Measurements from ENCODE around the gene PAQR9. TPM values are rescaled to one million over a fixed set of nuclear protein-coding genes. Genes with fewer than 3 reads are reported as not detected.

Gene PAQR9
- total RNA-seq, 6 donors from 2014 or later, result not detected

DNA sequence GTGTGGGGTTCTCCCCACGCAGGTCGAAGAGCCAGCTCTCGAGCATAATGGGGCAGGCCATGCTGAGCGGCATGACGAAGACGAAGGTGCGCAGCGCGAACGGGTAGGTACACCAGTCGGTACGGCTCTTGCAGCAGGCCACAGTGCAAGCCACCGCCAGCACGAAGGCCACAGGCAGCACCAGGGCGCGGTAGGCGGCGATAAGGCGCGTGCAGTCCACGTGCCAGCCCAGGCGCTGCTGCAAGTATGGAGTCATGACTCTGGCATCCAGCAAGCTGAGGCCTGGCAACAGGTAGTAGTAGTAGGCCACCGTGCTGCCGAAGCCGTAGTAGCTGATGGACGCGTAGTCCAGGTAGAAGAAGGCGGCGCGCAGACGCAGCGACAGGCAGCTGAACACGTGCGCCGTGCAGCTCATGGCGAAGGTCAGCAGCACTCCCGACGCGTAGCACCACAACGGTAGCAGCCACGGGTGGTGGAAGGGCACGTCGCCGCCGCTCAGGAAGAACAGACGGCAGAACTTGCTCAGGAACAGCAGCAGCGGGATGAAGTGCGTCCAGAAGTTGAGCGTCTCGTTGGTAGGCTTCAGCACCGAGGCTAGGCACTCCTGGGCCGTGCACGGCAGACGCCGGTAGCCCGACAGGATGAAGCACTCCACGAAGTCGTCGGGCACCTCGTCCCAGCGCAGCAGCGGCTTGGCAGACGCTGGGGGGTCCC lies 797 bp downstream of the PAQR9 start:
- no peaks in the 10 kb centered on the region for H3K36me3 ChIP-seq
- ATAC-seq (ENCODE audit: low FRiP score in 2 of 2) (peak; percentile 3 to 34), DNase-seq (peak in 1 of 2 donors; percentile 77)
- TF ChIP-seq, protein P1, sequence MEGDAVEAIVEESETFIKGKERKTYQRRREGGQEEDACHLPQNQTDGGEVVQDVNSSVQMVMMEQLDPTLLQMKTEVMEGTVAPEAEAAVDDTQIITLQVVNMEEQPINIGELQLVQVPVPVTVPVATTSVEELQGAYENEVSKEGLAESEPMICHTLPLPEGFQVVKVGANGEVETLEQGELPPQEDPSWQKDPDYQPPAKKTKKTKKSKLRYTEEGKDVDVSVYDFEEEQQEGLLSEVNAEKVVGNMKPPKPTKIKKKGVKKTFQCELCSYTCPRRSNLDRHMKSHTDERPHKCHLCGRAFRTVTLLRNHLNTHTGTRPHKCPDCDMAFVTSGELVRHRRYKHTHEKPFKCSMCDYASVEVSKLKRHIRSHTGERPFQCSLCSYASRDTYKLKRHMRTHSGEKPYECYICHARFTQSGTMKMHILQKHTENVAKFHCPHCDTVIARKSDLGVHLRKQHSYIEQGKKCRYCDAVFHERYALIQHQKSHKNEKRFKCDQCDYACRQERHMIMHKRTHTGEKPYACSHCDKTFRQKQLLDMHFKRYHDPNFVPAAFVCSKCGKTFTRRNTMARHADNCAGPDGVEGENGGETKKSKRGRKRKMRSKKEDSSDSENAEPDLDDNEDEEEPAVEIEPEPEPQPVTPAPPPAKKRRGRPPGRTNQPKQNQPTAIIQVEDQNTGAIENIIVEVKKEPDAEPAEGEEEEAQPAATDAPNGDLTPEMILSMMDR (IDR thresholded peaks at IDR 0.05), result no peak
- no peak for TF ChIP-seq POLR2A (IDR thresholded peaks at IDR 0.05)
- TF ChIP-seq POLR2AphosphoS5 (IDR thresholded peaks at IDR 0.05), result no peak
- TF ChIP-seq EP300 (IDR thresholded peaks at IDR 0.05), result no peak
- H3K4me1 ChIP-seq, result peaks cover 9 to 19% (median 12%) of the 10 kb centered on the region in 4 donors
- WGBS, 2 donors, result 76 to 81% methylated on average over 45 to 46 of the region's 63 CpGs
- no peak overlapping the region for H3K27ac ChIP-seq
- peaks cover 0 to 33% (median 17%) of the 10 kb centered on the region in 4 donors for H3K27me3 ChIP-seq
- H3K4me3 ChIP-seq, result peak overlapping the region in 3 of 4 donors; percentile 48 to 62 (median 53)
- no peaks in the 10 kb centered on the region for H3K9me3 ChIP-seq

DNA sequence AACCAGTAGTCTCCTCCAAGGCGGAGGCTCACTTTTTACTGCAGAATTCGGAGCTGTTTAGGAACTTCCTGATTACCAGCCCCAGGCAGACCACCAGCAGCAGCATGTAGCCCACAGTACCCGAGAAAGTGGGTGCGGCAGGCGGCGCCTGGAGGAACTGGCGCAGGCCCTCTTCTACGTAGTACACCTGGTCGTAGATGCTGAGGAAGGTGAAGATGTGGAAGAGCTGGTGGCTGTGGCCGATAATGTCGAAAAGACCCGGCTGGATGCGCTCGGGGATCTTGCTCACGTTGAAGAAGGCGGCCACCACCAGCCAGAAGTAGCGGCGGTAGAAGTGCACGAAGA lies 1.3 kb downstream of the PAQR9 start:
- peaks cover 9 to 19% (median 12%) of the 10 kb centered on the region in 4 donors for H3K4me1 ChIP-seq
- TF ChIP-seq POLR2AphosphoS5 (IDR thresholded peaks at IDR 0.05), result no peak
- TF ChIP-seq, protein P1 (IDR thresholded peaks at IDR 0.05), result no peak
- no peak for TF ChIP-seq POLR2A (IDR thresholded peaks at IDR 0.05)
- no peak for TF ChIP-seq EP300 (IDR thresholded peaks at IDR 0.05)
- no peak overlapping the region for H3K27ac ChIP-seq
- H3K36me3 ChIP-seq, result no peaks in the 10 kb centered on the region
- peaks cover 0 to 33% (median 17%) of the 10 kb centered on the region in 4 donors for H3K27me3 ChIP-seq
- ATAC-seq (ENCODE audit: low FRiP score in 2 of 2) (no peak), DNase-seq (peak in 1 of 2 donors; percentile 54)
- 95 to 96% methylated on average over 19 of the region's 19 CpGs for WGBS, 2 donors
- no peak overlapping the region for H3K4me3 ChIP-seq
- no peaks in the 10 kb centered on the region for H3K9me3 ChIP-seq

GRCh38 chr3:142961539-142961938 lies 1.9 kb downstream of the PAQR9 start:
- Histone ChIP-seq H3K9me3 (no peaks in the 10 kb centered on the region), H3K4me1 (peaks cover 9 to 19% (median 12%) of the 10 kb centered on the region in 4 donors), H3K27ac (no peak overlapping the region), H3K36me3 (no peaks in the 10 kb centered on the region), H3K4me3 (no peak overlapping the region), H3K27me3 (peaks cover 0 to 33% (median 17%) of the 10 kb centered on the region in 4 donors)
- DNase-seq, result no peak
- no peak for ATAC-seq (ENCODE audit: low FRiP score in 2 of 2)
- WGBS, 2 donors, result 85 to 91% methylated on average over 2 of the region's 2 CpGs
- no peak for TF ChIP-seq EP300 (IDR thresholded peaks at IDR 0.05)
- no peak for TF ChIP-seq POLR2AphosphoS5 (IDR thresholded peaks at IDR 0.05)
- TF ChIP-seq POLR2A (IDR thresholded peaks at IDR 0.05), result no peak
- TF ChIP-seq, protein P1 (IDR thresholded peaks at IDR 0.05), result no peak

DNA sequence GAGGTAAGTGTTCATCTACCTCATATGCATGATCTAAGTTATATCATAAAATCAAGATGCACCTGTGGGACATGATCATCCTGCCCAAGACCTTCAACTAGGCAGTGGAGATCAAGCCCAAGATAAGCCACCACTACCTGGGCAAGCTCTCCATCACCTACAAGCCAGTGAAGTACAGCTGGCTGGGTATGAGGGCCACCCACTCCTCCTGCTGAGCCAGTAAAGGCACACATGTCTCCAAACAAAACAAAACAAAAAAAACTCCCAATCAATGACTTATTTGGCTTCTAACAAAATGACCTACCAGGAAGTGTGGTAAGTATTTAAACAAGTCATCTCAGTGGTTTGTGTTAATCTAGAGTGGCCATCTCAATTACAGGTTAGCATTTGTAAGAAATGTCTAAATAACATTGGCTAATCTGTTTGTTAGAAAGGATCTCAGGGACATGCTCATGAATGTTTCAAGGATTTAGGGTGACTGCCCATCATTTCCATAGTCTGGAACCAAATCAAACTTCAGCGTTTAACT lies 3.1 kb downstream of the PAQR9 start:
- Histone ChIP-seq H3K27ac (no peak overlapping the region), H3K36me3 (no peaks in the 10 kb centered on the region), H3K27me3 (peaks cover 0 to 33% (median 17%) of the 10 kb centered on the region in 4 donors), H3K9me3 (no peaks in the 10 kb centered on the region), H3K4me1 (peaks cover 9 to 19% (median 12%) of the 10 kb centered on the region in 4 donors), H3K4me3 (no peak overlapping the region)
- ATAC-seq (ENCODE audit: low FRiP score in 2 of 2), result no peak
- TF ChIP-seq POLR2AphosphoS5 (IDR thresholded peaks at IDR 0.05), result no peak
- no peak for TF ChIP-seq EP300 (IDR thresholded peaks at IDR 0.05)
- TF ChIP-seq, protein P1 (IDR thresholded peaks at IDR 0.05), result no peak
- TF ChIP-seq POLR2A (IDR thresholded peaks at IDR 0.05), result no peak
- 76% methylated on average over 1 of the region's 1 CpG for WGBS, 2 donors
- no peak for DNase-seq

Data from upper lobe of left lung (tissue), 6 donors.